ENCODE results near the gene DDX54.
A peak's percentile ranks its signal among the peaks of the same experiment; 100 is the strongest.

DDX54 gene

GRCh38 chr12:113186666-113187325 is 1.5 kb upstream of the DDX54 start:
- no peak for DNase-seq

DNA sequence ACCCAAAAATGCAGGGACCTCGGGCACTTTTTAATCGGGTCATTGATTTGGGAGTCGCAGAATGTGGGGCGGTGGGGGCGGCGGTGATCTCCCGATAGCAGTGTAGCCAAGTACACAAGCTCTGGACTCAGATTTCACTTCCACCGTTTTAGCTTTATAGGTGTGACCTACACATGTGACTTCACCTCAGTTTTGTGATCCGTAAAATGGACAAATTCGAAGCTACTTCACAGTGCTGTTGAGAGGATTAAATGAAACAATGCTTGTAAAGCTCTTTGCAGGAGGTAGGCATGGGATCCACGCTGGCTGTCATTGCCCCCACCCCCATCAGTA is 721 bp upstream of the DDX54 start:
- no peak for DNase-seq

DNA sequence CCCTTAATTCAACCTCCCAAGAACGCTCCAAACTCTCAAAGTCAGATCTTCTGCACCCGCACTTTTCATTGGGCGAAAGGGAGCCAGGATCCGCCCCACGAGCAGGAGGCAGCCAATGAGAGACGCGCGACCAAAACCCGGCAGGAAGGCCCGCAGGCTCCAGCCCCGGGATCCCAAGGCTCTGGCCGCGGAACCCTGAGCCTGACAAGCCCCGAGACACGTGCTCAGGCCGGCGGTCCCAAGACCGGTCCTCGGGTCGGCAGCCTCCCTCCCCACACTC is 438 bp downstream of the DDX54 start:
- DNase-seq, result peak; percentile 96

GRCh38 chr12:113184098-113184899 is 979 bp downstream of the DDX54 start:
- DNase-seq, result no peak

- DNase-seq, result no peak
Observed at GRCh38 chr12:113183030-113183589, 2.2 kb downstream of the DDX54 start.

- no peak for DNase-seq
Observed at GRCh38 chr12:113181975-113182374, 3.3 kb downstream of the DDX54 start.

DNA sequence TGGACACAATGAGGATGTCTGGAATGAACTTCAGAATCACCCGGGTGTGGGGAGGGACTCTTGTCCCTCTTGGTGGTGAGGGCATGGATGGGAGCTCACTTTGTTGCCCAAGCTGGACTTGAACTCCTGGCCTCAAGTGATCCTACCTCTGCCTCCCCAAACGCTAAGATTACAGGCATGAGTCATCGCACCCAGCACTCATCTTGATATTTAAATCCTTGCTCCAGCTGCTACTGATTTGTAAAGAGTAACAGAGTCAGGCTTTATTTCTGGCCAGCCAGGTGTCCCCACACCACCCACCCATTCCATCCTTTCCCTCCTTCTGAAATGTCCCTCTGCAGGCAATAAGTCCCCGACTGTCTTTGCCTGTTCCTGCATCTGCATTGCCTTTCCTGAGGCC is 4.9 kb downstream of the DDX54 start:
- no peak for DNase-seq

- no peak for DNase-seq
Observed at GRCh38 chr12:113179023-113179422, 6.3 kb downstream of the DDX54 start.

DNA sequence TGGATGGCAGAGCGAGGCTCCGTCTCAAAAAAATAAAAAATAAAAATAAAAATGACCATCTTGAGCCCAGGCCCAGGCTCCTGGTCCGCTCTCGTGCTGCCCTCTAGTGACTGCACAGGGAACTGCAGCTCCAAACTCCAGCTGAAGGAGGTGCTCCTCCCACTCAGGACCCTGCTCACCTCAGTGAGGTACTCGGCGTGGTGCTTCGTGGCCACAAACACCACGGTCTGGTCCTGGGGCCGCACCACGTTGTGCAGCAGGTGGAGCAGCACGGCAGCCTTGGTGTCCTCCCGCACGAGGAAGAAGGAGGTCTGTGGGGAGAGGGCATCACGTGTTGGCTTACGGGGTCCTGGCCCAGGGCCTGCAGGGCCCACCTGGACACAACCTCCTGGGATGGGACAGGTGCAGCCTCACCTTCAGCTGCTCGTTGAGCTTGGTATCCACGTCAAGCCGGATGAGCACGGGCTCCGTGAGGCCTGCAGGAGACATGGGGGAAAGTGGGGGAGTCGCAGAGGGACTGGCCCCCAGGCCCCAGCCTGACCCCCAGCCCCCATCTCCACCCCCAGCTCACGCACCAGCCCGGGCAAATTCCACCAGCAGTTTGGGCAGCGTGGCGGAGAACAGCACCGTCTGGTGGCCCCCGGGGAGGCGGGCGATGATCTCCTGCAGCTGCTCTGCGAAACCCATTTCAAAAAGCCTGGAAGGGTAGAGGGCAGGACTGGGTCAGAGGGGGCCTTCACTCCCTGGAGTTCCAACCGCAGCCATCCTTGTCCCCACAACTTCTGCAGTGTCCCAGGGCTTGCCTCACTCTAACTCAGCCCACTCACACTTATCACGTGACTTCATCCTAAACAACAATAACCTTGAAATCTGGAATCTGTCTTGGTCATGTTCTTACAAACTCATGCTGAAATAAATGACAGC is 10.6 kb downstream of the DDX54 start:
- peak; percentile 77 for DNase-seq

GRCh38 chr12:113173081-113173698 is 12.1 kb downstream of the DDX54 start:
- no peak for DNase-seq

- DNase-seq, result no peak
Observed at GRCh38 chr12:113172185-113172584, 13.1 kb downstream of the DDX54 start.

DNA sequence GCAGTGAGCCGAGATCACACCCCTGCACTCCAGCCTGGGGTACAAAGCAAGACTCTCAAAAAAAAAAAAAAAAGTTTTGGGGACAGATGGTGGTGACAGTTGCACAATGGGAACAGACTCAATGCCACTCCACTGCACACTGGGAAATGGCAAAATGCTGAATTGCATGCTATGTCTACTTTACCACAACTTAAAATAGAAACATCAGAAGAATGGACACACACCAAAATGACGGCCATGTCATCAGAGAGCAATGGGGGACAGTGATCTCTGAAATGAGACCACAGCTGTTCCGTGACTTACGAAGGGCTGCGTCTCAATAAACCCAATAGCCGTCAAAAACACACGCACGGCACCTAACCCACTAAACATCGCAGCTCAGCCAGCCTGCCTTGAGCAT is 13.7 kb downstream of the DDX54 start:
- no peak for DNase-seq

DNA sequence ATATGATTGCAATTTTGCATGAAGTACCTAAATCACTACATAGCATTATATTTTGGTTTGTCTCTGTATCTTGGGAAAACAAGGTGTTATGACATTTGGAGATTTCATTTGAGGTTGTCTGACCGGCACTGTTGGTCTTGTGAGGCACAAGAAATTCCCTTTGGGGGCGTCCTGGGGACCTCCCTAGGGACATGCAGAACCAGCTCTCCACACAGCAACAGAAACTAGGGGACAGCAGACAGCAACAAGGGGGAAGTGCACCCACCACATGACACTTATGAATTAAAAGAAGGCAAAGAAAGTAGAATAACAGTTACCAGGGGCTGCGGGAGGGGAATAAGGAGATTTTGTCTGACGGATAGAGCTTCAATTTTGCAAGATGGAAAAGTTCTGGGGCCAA is 14.4 kb downstream of the DDX54 start:
- DNase-seq, result no peak

- DNase-seq, result no peak
Observed at GRCh38 chr12:113170457-113170856, 14.8 kb downstream of the DDX54 start.

DNA sequence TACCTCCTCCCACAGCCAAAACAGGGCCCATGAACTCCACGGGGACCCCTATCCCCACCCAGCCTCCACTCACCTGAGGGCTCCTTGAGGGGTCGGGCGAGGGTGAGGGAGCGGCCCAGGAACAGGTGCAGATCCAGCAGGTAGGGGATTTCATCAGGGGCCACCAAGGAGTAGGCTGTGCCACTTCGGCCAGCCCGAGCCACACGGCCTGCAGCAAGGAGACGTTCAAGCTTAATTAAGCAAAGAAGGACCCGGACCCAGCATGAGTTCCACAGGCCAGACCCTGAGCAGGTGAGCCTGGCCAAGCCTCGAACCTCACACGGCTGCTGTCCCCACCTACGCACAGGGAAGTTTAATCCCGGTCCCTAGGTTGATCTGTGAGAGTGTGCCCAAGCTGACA is 15.6 kb downstream of the DDX54 start:
- DNase-seq, result no peak

DNA sequence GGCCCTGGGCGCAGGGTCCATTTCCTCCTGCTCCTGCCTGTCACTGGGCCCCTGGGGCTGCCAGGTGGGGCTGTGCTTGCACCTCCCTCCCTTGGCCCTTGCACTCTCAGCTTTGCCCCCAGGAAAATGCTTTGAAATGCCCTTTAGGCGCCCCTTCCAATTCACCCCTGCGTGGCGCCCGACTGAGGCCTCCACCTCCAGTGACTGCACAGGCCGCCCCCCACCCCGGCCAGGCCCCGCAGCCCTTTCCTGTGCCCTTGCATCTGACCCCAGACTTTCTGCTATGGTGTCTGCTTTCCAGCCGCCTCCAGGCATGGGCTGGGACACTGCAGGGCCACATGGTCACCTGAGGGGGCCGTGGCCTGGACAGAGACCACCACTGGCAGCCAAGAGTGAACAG is 17.4 kb downstream of the DDX54 start:
- DNase-seq, result no peak

GRCh38 chr12:113165521-113166450 is 19.5 kb downstream of the DDX54 start:
- no peak for DNase-seq

DNA sequence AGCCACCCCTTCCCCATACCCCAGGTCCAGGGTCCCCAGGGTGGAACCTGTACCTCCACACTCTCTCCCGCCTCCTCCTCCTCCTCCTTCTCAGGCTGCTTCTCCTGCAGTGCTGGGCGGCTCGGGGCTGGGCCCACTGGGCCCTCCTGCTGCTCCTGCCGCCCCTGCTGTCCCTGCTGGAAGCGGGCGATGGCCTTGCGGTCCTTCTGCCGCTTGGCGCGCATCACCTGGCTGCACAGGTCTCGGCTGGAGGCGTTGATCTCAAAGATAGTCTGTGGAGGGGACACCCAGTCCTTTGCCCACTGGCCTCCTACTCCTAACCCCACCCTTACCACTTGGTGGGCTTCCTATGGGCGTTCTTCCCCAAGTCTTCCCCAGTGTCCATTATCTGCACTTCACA is 21.3 kb downstream of the DDX54 start:
- DNase-seq, result no peak

- peak; percentile 34 for DNase-seq
Observed at GRCh38 chr12:113163030-113163360, 22.3 kb downstream of the DDX54 start.

- no peak for DNase-seq
Observed at GRCh38 chr12:113162102-113163029, 22.9 kb downstream of the DDX54 start.
